ENCODE results near the gene MOK. TPM values are rescaled to one million over a fixed set of nuclear protein-coding genes. Genes with fewer than 3 reads are reported as not detected.
A peak's percentile ranks its signal among the peaks of the same experiment; 100 is the strongest.

MOK gene
- total RNA-seq, 1 experiment from 2014 or later = 2.8 TPM

- no peak for TF ChIP-seq CTCF (conservative IDR thresholded peaks at IDR 0.05)
- no peak overlapping the region for H3K18ac ChIP-seq (ENCODE audit: insufficient read length, low read depth, low read length)
- no peak overlapping the region for H3K4ac ChIP-seq (ENCODE audit: low read depth, low read length)
- no peak overlapping the region for H3K9ac ChIP-seq (ENCODE audit: extremely low read depth, insufficient read length, low read length)
- H3K27me3 ChIP-seq (ENCODE audit: insufficient read depth, low read length) = no peaks in the 10 kb centered on the region
- no peak overlapping the region for H2BK20ac ChIP-seq (ENCODE audit: low read depth, low read length, poor library complexity, severe bottlenecking)
- H3K27ac ChIP-seq (ENCODE audit: insufficient read length, low read depth, low read length) = no peak overlapping the region
- H3K9me3 ChIP-seq (ENCODE audit: control insufficient read depth, low read depth, low read length) = no peaks in the 10 kb centered on the region
- no peaks in the 10 kb centered on the region; the same call in 1 of the 2 replicates for H3K4me1 ChIP-seq (ENCODE audit: insufficient read depth, low read length)
- peaks cover 9% of the 10 kb centered on the region for H3K79me1 ChIP-seq (ENCODE audit: insufficient read depth, low read depth, low read length, poor library complexity, severe bottlenecking)
- H4K5ac ChIP-seq (ENCODE audit: insufficient read length, low read depth, low read length) = no peak overlapping the region
- no peak overlapping the region for H2BK12ac ChIP-seq (ENCODE audit: insufficient read length, low read depth, low read length)
- H2BK15ac ChIP-seq (ENCODE audit: low read depth, low read length) = no peak overlapping the region
- Mint-ChIP-seq H3K4me3 (no peak overlapping the region), H3K4me1 (peaks cover 33 to 35% of the 10 kb centered on the region in 2 experiments), H3K27ac (peak overlapping the region; percentile 0 to 80 (median 17); a peak in 3 of 7 replicates), H3K36me3 (ENCODE audit: insufficient read depth in 1 of 3, low read depth in 3 of 3) (no peaks in the 10 kb centered on the region), H3K9me3 (no peaks in the 10 kb centered on the region), H3K27me3 (ENCODE audit: low read depth) (no peaks in the 10 kb centered on the region; the same call in 1 of the 2 replicates)
- H3K23ac ChIP-seq (ENCODE audit: insufficient read length, low read depth, low read length) = no peak overlapping the region
- peaks cover 12% of the 10 kb centered on the region; the same call in 1 of the 2 replicates for H3K79me2 ChIP-seq (ENCODE audit: insufficient read depth, low read length)
- no peak overlapping the region for H2AFZ ChIP-seq (ENCODE audit: low read length)
- H2BK5ac ChIP-seq (ENCODE audit: insufficient read length, low read length) = no peak overlapping the region
- H3K56ac ChIP-seq (ENCODE audit: insufficient read length, low read depth, low read length) = no peak overlapping the region
- no peaks in the 10 kb centered on the region for H3K23me2 ChIP-seq (ENCODE audit: insufficient read length, low read depth, low read length, poor library complexity, severe bottlenecking)
- no CpG with 5 or more reads among the region's 14 CpGs for WGBS (ENCODE audit: extremely low coverage, insufficient read length, low lambda C conversion rate)
- no peak overlapping the region for H4K8ac ChIP-seq (replicated peaks; ENCODE audit: insufficient read length, low read depth, low read length)
- no peak overlapping the region for H4K91ac ChIP-seq (ENCODE audit: insufficient read length, low read depth, low read length)
- no peak for DNase-seq
- H4K20me1 ChIP-seq (ENCODE audit: control insufficient read depth, insufficient read depth, insufficient read length) = no peaks in the 10 kb centered on the region
- H2AK5ac ChIP-seq (ENCODE audit: insufficient read length, low read length) = no peak overlapping the region
- no peak overlapping the region for H2BK120ac ChIP-seq (ENCODE audit: low read depth, low read length, poor library complexity, severe bottlenecking)
- no peak overlapping the region for H3K14ac ChIP-seq (ENCODE audit: insufficient read depth, low read length)
- no peak overlapping the region for H3T11ph ChIP-seq (ENCODE audit: low read length)
- no peak overlapping the region for H3K4me2 ChIP-seq (ENCODE audit: insufficient read depth, insufficient read length, low read length)
Observed at GRCh38 chr14:102184316-102185035, 120.5 kb downstream of the MOK start.

All from H9 (cell line).